Type B pancreatic cell (in vitro differentiated cells): ENCODE data around the gene MRPL49. TPM values are rescaled to one million over a fixed set of nuclear protein-coding genes. Genes with fewer than 3 reads are reported as not detected.

Experiments used
- DNase-seq: peaks from one replicate; pipeline ENCODE4 v3.0.0; 2021; ENCODE audit warnings: mixed read lengths; ENCODE audit not compliant: unreplicated experiment; ENCODE audit errors: extremely low spot score
- H3K27ac Mint-ChIP-seq: 2 replicates; pipeline ENCODE4 v1.8.0; 2021; ENCODE audit warnings: mild to moderate bottlenecking, mixed read lengths
- H3K27me3 Mint-ChIP-seq: 2 replicates; pipeline ENCODE4 v1.8.0; 2021; ENCODE audit warnings: mixed read lengths
- H3K36me3 Mint-ChIP-seq: 2 replicates; pipeline ENCODE4 v1.8.0; 2021; ENCODE audit warnings: mixed read lengths
- H3K4me1 Mint-ChIP-seq: one replicate; pipeline ENCODE4 v1.8.0; 2021; ENCODE audit warnings: mixed read lengths; ENCODE audit not compliant: unreplicated experiment
- H3K4me3 Mint-ChIP-seq: 2 replicates; pipeline ENCODE4 v1.8.0; 2021; ENCODE audit warnings: mild to moderate bottlenecking, mixed read lengths
- H3K9me3 Mint-ChIP-seq: 2 replicates; pipeline ENCODE4 v1.8.0; 2021; ENCODE audit warnings: mixed read lengths
- total RNA-seq: library from RNA; stranded (reverse); gene quantifications from 2 replicates; pipeline ENCODE4 v1.2.1, GENCODE V29; 2021; ENCODE audit warnings: low replicate concordance
- TF ChIP-seq, protein P1 (sequence below): fragments of 200-600 bp; sonication (generic); conservative IDR thresholded peaks from 2 replicates; pipeline ENCODE4 v1.5.0; 2021; ENCODE audit warnings: antibody characterized with exemption, mild to moderate bottlenecking

Gene MRPL49
- total RNA-seq, 1 donor from 2014 or later: 49.1 TPM

GRCh38 chr11:65121447-65121864 is 665 bp upstream of the MRPL49 start:
- no peak for DNase-seq
- Mint-ChIP-seq H3K9me3 (no peaks in the 10 kb centered on the region), H3K4me1 (peaks cover 16% of the 10 kb centered on the region), H3K4me3 (peak overlapping the region; percentile 100), H3K27me3 (no peaks in the 10 kb centered on the region), H3K27ac (peak overlapping the region; percentile 99), H3K36me3 (peaks cover 21% of the 10 kb centered on the region)
- TF ChIP-seq, protein P1, sequence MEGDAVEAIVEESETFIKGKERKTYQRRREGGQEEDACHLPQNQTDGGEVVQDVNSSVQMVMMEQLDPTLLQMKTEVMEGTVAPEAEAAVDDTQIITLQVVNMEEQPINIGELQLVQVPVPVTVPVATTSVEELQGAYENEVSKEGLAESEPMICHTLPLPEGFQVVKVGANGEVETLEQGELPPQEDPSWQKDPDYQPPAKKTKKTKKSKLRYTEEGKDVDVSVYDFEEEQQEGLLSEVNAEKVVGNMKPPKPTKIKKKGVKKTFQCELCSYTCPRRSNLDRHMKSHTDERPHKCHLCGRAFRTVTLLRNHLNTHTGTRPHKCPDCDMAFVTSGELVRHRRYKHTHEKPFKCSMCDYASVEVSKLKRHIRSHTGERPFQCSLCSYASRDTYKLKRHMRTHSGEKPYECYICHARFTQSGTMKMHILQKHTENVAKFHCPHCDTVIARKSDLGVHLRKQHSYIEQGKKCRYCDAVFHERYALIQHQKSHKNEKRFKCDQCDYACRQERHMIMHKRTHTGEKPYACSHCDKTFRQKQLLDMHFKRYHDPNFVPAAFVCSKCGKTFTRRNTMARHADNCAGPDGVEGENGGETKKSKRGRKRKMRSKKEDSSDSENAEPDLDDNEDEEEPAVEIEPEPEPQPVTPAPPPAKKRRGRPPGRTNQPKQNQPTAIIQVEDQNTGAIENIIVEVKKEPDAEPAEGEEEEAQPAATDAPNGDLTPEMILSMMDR: no peak

GRCh38 chr11:65124480-65125196 is 2.5 kb downstream of the MRPL49 start:
- no peak for DNase-seq
- TF ChIP-seq, protein P1: no peak
- Mint-ChIP-seq H3K4me1 (peaks cover 12% of the 10 kb centered on the region), H3K27me3 (no peaks in the 10 kb centered on the region), H3K9me3 (no peaks in the 10 kb centered on the region), H3K4me3 (peak overlapping the region; percentile 49), H3K27ac (peak overlapping the region; percentile 14), H3K36me3 (peaks cover 12% of the 10 kb centered on the region)

DNA sequence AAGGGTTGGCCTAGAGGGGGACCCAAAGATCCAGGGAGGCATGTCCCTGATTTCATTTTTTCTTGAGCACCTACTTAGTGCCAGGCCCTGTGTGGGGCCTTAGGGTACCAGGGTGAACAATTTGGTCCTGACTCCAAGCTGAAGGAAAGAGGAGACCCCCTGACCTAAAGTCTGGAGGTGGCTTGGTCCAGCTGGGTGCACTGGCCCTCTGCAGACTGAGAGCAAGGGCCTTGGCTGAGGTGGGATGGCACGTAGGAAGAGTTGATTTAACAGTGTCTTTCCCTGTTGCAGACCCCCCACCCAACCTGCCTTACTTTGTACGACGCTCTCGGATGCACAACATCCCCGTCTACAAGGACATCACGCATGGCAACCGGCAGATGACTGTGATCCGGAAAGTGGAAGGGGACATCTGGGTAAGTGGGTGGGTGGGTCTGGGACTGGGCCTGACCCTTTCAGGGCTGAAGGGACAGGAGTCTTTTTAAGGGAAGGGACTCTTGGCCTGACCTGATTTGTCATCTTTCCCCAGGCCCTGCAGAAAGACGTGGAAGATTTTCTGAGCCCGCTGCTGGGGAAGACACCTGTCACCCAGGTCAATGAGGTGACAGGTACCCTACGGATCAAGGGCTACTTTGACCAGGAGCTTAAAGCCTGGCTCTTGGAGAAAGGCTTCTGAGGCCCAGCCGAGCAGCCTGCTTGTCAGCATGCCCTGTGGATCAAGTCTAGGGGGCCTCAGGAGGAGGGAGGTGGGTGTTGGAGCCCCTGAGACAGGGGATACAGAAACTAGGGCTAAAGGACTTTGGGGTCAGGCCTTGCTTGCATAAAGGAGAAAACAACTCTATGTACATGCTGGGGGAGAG is 3.3 kb downstream of the MRPL49 start:
- TF ChIP-seq, protein P1: no peak
- no peak for DNase-seq
- Mint-ChIP-seq H3K27me3 (no peaks in the 10 kb centered on the region), H3K27ac (no peak overlapping the region), H3K9me3 (no peaks in the 10 kb centered on the region), H3K4me1 (peaks cover 12% of the 10 kb centered on the region), H3K36me3 (peaks cover 12% of the 10 kb centered on the region), H3K4me3 (no peak overlapping the region)

DNA sequence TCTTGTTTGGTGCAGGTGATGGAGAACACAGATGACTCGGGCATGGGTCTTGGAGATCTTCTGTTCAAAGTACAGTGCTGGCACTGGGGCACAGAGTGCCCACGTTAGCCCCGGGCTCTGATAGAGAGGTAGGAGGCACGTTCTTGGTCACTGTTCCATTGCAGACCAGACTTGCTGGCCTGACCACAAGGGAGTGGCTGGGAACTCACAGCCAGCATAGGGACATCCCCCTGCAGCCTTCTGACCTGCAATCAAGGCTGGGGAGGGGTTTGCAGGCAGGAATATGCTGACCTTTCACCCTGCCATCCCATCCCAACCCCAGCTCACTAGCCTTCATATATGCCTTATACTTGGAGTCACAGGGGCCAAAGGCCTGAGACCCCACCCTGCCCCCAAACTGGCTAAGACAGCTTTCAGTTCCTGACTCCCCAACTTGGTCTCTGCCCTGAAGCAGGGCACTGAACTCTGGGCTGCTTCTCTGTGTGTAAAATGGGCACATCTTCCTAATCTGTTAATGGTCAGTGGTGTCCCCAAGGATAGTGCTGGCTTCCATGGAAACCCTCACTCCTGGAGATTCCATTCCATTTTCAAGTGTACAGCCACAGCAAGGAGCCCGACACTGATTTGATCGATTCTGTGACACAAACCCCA is 4.6 kb downstream of the MRPL49 start:
- no peak overlapping the region for H3K4me3 Mint-ChIP-seq
- no peaks in the 10 kb centered on the region for H3K27me3 Mint-ChIP-seq
- peaks cover 6% of the 10 kb centered on the region for H3K36me3 Mint-ChIP-seq
- TF ChIP-seq, protein P1: no peak
- peak overlapping the region; percentile 21 for H3K27ac Mint-ChIP-seq
- H3K4me1 Mint-ChIP-seq: peaks cover 12% of the 10 kb centered on the region
- no peaks in the 10 kb centered on the region for H3K9me3 Mint-ChIP-seq
- no peak for DNase-seq

DNA sequence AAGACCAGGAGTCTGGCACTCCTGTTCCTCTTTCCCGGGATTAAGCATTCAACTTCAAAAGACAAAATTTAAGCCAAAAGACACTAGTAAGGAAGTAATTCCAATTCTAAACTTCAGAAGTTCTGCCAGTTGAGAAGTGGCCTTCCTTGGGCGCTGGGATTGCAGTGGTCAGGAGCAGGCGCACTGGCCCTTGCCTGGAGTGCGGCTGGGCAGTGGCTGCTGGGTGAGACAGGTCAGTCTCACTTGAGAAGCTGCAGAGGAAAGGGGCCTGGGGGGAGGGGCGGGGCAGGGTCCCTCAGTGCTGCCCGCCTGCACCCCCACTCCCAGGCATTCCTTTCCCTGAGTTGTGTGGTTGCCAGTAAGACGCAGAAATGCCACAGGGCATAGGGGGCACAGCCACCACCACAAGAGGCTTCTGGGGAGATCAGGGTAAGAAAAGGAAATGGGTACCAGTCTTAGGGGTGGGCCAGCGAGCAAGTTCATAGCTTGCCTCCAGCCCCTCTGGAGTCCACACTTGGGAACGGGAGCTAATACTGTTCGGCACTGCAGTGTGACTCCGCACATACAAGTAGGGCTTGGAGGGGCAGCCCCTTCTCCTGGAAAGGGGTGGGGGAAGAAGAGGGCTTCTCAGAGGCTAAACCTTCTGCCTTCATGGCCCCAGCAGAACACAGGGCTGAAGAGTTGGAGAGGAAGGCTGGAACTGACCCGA is 5.5 kb downstream of the MRPL49 start:
- Mint-ChIP-seq H3K27ac (peak overlapping the region; percentile 21), H3K4me3 (no peak overlapping the region), H3K9me3 (no peaks in the 10 kb centered on the region), H3K36me3 (no peaks in the 10 kb centered on the region), H3K27me3 (no peaks in the 10 kb centered on the region), H3K4me1 (peaks cover 5% of the 10 kb centered on the region)
- TF ChIP-seq, protein P1: no peak
- no peak for DNase-seq
